Measurements from ENCODE around the gene ZC3H7B. TPM values are rescaled to one million over a fixed set of nuclear protein-coding genes. Genes with fewer than 3 reads are reported as not detected.

ZC3H7B gene
- total and polyA plus RNA-seq, 12 donors: 21.4 to 51.5 (median 36.0) TPM

DNA sequence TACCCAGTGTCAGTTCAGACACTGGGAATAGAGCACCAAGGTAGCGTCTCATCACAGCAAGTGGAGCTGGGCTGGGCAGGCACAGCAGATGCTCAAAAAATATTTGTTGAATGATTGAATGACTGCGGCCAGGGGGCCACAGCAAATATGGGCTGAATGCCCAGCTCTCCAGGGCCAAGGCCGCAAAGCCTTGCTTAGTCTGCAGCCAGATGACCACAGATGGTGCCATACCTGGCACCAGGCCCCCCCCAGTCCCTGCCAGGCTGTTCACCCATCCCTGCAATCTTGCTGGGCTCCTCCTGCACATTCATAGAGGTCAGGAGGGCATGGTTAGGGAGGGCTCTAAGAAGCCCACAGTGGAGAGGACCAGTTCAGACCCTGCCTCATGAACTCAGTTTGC, 32.9 kb downstream of the ZC3H7B start:
- Histone ChIP-seq H3K27ac (peak overlapping the region in 5 of 10 donors; percentile 8 to 59 (median 43)), H3K4me3 (no peak overlapping the region), H3K4me1 (peaks cover 0 to 20% (median 6%) of the 10 kb centered on the region in 9 donors), H3K27me3 (no peaks in the 10 kb centered on the region), H3K9me3 (no peaks in the 10 kb centered on the region), H3K36me3 (peaks cover 0 to 86% (median 33%) of the 10 kb centered on the region in 9 donors)
- 65 to 72% methylated on average over 3 of the region's 3 CpGs for WGBS, 2 donors
- DNase-seq: no peak
- intact Hi-C loops (cut with DNase I): no loop called here
- peak in 6 of 8 donors; percentile 2 to 66 (median 42) for ATAC-seq
- TF ChIP-seq, protein P1, sequence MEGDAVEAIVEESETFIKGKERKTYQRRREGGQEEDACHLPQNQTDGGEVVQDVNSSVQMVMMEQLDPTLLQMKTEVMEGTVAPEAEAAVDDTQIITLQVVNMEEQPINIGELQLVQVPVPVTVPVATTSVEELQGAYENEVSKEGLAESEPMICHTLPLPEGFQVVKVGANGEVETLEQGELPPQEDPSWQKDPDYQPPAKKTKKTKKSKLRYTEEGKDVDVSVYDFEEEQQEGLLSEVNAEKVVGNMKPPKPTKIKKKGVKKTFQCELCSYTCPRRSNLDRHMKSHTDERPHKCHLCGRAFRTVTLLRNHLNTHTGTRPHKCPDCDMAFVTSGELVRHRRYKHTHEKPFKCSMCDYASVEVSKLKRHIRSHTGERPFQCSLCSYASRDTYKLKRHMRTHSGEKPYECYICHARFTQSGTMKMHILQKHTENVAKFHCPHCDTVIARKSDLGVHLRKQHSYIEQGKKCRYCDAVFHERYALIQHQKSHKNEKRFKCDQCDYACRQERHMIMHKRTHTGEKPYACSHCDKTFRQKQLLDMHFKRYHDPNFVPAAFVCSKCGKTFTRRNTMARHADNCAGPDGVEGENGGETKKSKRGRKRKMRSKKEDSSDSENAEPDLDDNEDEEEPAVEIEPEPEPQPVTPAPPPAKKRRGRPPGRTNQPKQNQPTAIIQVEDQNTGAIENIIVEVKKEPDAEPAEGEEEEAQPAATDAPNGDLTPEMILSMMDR (IDR thresholded peaks at IDR 0.05): no peak

DNA sequence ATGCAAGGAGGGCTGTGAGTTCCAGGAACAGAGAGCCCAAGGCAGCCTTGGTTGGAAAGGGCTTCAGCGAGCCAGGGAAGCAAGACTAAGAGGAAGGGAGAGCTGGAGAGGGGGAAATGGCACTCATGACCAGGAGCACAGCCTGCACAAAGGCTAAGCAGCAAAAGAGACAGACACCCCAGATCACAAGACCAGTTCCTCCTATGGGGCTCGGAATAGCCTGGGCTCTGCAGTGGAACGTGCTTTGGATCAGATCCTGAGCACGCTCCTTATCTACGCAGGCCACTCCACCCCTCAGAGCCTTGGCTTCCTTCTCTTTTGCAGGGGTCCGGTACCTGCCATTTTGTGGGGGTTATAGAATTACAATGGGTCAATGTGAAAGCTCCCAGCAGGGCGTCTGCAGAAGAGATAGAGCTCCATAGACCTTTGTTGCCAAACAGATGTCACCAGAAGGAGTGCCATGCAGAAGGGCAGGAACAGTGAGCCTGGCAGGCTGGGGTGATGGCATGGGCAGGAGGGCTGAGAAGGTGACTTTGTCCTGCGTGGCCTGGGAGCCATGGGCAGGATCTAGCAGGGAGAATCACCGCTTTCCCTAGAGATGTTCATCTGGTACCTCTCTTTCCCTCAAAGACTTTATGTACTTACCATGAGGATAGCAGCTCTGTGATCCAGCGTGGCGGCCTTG, 33.8 kb downstream of the ZC3H7B start:
- 61 to 77% methylated on average over 11 of the region's 11 CpGs for WGBS, 2 donors
- intact Hi-C loops (cut with DNase I): no loop called here
- DNase-seq (no peak), ATAC-seq (peak; percentile 40 to 77 (median 66))
- H3K9me3 ChIP-seq: no peaks in the 10 kb centered on the region
- peak overlapping the region in 6 of 10 donors; percentile 17 to 59 (median 41) for H3K27ac ChIP-seq
- TF ChIP-seq, protein P1 (IDR thresholded peaks at IDR 0.05): no peak
- H3K4me1 ChIP-seq: peaks cover 0 to 20% (median 6%) of the 10 kb centered on the region in 9 donors
- no peak overlapping the region for H3K4me3 ChIP-seq
- H3K27me3 ChIP-seq: no peaks in the 10 kb centered on the region
- H3K36me3 ChIP-seq: peaks cover 0 to 86% (median 31%) of the 10 kb centered on the region in 9 donors

DNA sequence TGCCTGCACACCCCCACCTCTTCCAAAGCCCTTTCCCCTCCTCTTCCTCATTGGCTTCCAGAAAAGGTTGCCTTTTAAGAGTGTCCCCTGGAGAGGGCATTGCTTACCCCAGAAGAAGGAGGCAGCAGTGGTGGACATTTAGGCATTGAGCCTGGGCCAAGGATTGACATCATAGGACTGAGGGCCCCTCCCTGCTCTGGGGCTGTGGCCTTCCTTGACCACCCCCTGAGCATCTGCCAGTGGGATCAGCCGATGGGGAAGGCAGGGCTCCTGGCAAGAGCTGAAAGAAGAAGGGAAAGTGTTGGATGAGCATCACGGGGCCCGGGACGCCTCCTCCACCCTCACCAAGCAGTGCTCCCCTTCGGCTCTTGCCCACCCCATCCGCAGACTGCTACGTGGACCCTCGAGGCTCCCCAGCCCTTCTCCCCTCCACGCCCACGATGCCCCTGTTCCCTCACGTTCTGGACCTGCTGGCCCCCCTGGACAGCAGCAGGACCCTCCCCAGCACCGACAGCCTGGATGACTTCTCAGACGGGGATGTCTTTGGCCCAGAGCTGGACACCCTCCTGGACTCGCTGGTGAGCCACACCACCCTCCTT, 37.4 kb downstream of the ZC3H7B start:
- intact Hi-C loops (cut with DNase I): no loop called here
- H3K27me3 ChIP-seq: no peaks in the 10 kb centered on the region
- H3K4me1 ChIP-seq: peaks cover 0 to 20% (median 6%) of the 10 kb centered on the region in 9 donors
- H3K9me3 ChIP-seq: no peaks in the 10 kb centered on the region
- no peak overlapping the region for H3K4me3 ChIP-seq
- TF ChIP-seq, protein P1 (IDR thresholded peaks at IDR 0.05): no peak
- WGBS, 2 donors: 83 to 84% methylated on average over 14 of the region's 14 CpGs
- ATAC-seq (no peak), DNase-seq (no peak)
- H3K27ac ChIP-seq: no peak overlapping the region
- H3K36me3 ChIP-seq: peaks cover 0 to 86% (median 14%) of the 10 kb centered on the region in 9 donors

DNA sequence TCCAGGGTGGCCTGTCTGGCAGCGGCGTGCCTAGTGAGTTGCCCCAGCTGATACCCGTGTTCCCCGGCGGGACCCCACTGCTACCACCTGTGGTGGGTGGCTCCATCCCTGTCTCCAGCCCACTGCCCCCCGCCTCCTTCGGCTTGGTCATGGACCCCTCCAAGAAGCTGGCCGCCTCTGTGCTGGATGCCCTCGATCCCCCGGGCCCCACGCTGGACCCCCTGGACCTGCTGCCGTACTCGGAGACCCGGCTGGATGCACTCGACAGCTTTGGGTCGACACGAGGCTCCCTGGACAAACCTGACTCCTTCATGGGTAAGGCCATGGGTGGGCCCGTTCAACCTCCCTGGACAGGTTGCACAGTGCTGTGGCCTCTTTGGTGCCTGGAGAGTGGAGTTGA, 38.5 kb downstream of the ZC3H7B start:
- DNase-seq (no peak), ATAC-seq (no peak)
- no peaks in the 10 kb centered on the region for H3K27me3 ChIP-seq
- WGBS, 2 donors: 91 to 93% methylated on average over 18 of the region's 18 CpGs
- intact Hi-C loops (cut with DNase I): no loop called here
- H3K9me3 ChIP-seq: no peaks in the 10 kb centered on the region
- no peak overlapping the region for H3K4me3 ChIP-seq
- TF ChIP-seq, protein P1 (IDR thresholded peaks at IDR 0.05): no peak
- H3K36me3 ChIP-seq: peaks cover 0 to 86% (median 25%) of the 10 kb centered on the region in 9 donors
- H3K4me1 ChIP-seq: peaks cover 0 to 10% (median 1%) of the 10 kb centered on the region in 9 donors
- no peak overlapping the region for H3K27ac ChIP-seq
